Fibroblast of skin of left quadriceps (primary cell): Measurements from ENCODE around the gene ABCD2.
A peak's percentile ranks its signal among the peaks of the same experiment; 100 is the strongest.
"Not testable (repeated sequence)": the region's sequence is repeated elsewhere in the genome, so short reads cannot be mapped to it uniquely, and the experiment has no call there.

Experiments used
- DNase-seq, 2 experiments: peaks; one replicate each; pipeline ENCODE4 v3.0.0-alpha.2; 2013; ENCODE audit warnings: low read depth in 2 of 2

The ABCD2 gene

GRCh38 chr12:39612250-39612649 lies 7.4 kb downstream of the ABCD2 start:
- DNase-seq: no peak

GRCh38 chr12:39611818-39612217 lies 7.8 kb downstream of the ABCD2 start:
- DNase-seq: no peak

DNA sequence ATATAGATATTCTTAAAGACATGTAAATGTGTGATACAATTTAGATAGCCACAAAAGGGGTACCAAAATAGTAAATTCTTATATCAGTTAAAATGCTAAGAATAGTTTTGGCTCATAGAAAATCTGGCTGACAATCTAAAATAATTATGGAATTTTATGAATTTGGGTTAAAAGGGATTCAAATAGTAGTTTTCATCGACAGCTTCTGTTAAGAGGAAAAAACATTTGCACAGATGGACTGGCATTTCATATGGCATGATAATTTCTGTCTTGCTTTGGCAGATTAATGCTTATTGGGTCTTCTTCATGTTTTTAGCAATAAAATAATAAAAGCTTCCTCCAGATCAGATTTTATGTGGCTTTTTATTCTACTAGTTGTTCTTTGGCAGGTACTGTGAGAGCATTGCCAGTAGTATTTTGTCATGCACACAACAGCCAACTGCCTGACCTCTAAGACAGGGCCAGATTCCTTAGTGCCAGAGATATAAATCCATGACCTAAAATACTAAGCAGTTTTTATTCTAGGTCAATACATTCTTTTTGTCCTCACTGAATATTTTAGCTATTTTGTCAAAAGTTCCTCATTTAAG lies 9.1 kb downstream of the ABCD2 start:
- no peak for DNase-seq

DNA sequence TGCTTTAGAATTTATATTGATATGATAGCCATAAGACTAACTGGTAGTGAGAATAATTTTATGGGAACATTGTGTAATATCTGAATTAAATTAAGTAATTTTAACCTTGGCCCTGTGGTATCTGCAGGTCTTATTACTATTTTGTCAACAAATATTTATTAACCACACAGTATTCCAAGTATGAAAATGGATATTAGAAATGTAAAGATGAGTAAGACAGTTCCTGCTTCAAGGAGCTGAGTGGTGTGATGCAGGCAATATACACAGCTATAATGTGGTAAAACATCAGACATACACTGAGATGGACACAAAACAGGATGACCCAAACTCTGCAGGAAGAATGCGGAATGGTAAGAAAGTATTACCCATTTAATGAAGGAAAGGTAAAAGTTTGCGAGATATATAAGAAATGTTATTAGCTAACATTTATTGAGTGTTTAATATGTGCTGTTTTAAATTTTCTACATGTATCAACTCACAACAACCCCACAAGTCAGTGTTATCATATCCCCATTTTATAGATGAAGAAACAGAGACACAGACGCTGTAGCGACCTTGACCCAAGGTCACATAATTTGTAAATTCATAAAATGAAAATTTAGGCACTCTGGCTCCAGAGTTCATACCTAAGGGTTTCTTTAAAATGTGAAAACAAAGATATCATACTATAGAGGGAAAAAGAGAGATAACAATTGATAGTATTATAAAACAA lies 12.7 kb downstream of the ABCD2 start:
- no peak for DNase-seq

DNA sequence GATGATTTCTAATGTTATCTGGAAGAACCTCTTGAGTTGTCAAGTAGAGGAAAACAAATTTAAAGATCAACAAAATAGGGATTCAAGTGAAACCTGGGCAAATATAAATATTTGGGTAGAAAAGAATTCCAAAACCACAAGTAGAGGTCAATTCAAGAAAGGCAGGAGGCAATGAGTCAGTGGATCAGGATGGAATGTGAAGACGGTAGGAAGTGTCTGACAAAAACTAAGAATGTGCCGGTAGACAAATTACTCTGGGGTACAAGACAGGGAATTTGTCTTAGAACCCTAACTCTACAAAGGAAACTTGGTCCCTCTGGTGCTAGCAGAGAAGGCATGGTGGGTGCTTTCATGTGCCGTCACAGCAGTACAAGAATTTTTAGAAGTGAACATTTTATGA lies 13.6 kb downstream of the ABCD2 start:
- DNase-seq: no peak

DNA sequence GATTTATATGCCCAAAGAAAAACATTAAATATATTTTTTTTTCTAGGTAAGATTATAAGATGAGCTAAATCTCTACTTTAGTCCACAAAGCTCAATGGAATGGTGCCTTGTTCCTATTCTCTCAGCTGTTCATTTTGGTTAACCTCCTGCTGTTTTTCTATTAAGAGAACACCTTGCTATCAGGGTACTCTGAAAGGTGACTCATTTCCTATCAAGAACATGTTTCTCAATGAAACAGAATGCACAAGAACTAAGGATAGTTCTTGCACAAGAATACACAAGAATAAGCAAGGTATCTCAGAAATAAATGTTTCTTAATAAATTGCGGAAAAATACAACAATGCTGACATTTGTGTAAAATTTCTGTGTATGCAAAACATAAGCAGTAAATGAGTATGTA lies 14.1 kb downstream of the ABCD2 start:
- no peak for DNase-seq

GRCh38 chr12:39603065-39603464 lies 16.5 kb downstream of the ABCD2 start:
- DNase-seq: no peak

- DNase-seq: not testable (repeated sequence)
Measured at GRCh38 chr12:39601951-39602350, 17.7 kb downstream of the ABCD2 start.

GRCh38 chr12:39595928-39596327 lies 23.7 kb downstream of the ABCD2 start:
- DNase-seq: no peak

- no peak for DNase-seq
Measured at GRCh38 chr12:39592295-39592694, 27.3 kb downstream of the ABCD2 start.

DNA sequence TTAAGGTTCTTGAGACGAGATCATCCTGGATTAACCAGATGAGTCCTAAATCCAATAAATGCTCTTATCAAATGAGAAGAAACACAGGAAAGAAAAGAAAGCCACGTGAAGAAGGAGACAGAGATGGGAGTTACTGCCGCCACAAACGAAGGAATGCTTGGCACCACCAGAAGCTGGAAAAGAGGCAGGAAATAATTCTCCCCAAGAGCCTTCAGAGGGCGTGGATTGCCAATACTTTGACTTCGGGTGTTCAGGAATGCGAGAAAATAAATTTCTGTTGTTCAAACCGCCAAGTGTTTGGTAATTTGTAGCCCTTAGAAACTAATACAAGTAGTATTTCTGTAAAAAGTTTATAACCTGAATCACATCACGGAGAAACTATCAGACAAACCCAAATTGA lies 31.3 kb downstream of the ABCD2 start:
- DNase-seq: no peak

DNA sequence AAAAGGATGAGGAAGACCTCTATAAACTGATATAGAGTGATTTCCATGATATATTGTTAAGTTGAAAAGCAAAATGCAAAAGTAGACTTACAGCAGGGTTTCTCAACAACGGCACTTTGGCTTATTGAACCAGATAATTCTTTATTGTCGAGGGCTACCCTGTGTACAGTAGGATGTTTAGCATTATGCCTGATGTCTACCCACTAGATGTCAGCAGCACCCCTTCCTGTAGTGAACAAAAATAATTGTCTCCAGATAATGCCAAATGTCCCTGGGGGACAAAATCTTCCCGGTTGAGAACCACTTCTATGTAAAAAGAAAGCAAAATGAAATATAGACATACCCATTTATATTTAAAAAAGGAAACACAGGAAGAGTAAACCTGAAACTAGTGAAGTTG lies 32.4 kb downstream of the ABCD2 start:
- no peak for DNase-seq

- DNase-seq: no peak
Measured at GRCh38 chr12:39586816-39587215, 32.8 kb downstream of the ABCD2 start.

GRCh38 chr12:39581592-39581991 lies 38.0 kb downstream of the ABCD2 start:
- peak in 1 of 2 experiments; percentile 9 for DNase-seq

GRCh38 chr12:39575498-39575875 lies 44.1 kb downstream of the ABCD2 start:
- DNase-seq: no peak

- DNase-seq: no peak
Measured at GRCh38 chr12:39574785-39575497, 44.7 kb downstream of the ABCD2 start.

DNA sequence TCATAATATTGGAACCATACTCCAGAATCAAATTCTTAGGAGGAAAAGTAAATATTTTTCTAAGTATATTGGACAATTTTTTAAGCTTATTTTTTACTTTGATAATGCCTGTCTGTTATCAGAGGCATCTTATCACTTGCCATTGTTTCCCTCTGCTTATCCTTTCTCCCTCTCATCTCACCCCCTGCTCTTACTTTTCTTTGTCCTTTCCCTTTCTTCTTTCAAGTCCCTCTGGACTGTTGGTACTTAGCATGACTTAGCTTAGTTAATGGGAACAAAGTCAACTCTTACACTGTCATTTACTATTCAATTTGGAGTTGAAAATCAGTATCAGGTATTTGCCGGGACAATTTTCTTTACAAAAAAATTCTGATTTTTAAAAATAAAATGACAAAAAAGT lies 45.2 kb downstream of the ABCD2 start:
- no peak for DNase-seq

- no peak for DNase-seq
Measured at GRCh38 chr12:39573971-39574370, 45.6 kb downstream of the ABCD2 start.

DNA sequence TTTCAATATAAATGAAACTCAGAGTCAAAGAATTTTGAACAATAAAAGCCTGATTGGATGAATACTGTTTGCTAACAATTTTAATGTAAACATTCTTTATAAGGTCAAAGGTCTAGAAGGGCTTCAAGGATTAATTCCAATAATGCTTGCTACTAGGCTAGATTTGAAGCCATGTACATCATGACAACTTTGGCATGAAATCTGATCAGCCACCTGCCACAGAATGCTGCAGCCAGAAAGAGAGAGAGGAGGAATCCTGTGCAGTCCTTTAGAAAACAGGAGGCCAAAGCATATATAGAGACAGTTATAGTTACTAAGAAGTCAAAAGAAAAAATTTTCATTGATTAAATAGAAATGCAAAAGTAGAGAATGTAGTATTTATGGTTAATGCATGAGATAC lies 47.1 kb downstream of the ABCD2 start:
- no peak for DNase-seq

DNA sequence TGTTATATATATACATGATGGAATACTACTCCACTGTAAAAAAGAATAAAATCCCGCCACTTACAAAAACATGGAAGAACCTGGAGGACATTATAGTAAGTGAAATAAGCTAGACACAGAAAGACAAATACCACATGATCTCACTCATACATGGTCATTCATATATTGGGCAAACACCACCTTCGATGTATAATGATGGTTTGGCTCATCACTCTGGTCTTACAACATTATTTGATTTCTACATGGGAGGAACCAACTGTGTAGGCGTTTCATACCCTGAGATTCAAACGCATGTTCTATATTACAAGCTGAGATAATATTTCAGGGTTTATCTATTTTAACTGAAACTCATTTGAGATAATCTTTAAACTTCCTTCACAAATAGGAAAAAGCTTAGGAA lies 48.3 kb downstream of the ABCD2 start:
- DNase-seq: no peak

GRCh38 chr12:39553476-39553875 lies 66.1 kb downstream of the ABCD2 start:
- no peak for DNase-seq

DNA sequence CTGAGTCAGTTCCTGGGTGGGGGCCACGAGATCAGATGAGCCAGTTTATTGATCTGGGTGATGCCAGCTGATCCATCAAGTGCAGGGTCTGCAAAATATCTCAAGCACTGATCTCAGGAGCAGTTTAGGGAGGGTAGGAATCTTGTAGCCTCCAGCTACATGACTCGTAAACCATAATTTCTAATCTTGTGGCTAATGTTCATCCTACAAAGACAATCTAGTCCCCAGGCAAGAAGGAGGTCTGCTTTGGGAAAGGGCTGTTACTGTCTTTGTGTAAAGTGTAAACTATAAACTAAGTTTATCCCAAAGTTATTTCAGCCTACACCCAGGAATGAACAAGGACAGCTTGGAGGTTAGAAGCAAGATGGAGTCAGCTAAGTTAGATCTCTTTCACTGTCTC lies 75.4 kb downstream of the ABCD2 start:
- DNase-seq: not testable (repeated sequence)

- DNase-seq: no peak
Measured at GRCh38 chr12:39541471-39541870, 78.1 kb downstream of the ABCD2 start.
